GM23338 (cell line): ENCODE data around the gene MEF2D. TPM values are rescaled to one million over a fixed set of nuclear protein-coding genes. Genes with fewer than 3 reads are reported as not detected.

Experiments used
- ATAC-seq: fragments of 200-7000 bp; cut with Tn5 transposase; 3 replicates; pipeline ENCODE4 v1.9.1; 2020
- DNase-seq: peaks from one replicate; pipeline ENCODE4 v3.0.0-alpha.2; 2015; ENCODE audit warnings: low spot score
- H2AFZ ChIP-seq: fragments of 200-600 bp; sonication (generic); 2 replicates; pipeline ENCODE4 v1.8.0; 2016; ENCODE audit warnings: antibody characterized with exemption, mild to moderate bottlenecking, moderate library complexity
- H3F3A ChIP-seq: fragments of 200-600 bp; sonication (generic); replicated peaks from 2 replicates; pipeline ENCODE4 v1.8.0; 2017; ENCODE audit warnings: antibody characterized with exemption, mixed run types, low read depth
- H3K27ac ChIP-seq: fragments of 200-600 bp; sonication (generic); 2 replicates; pipeline ENCODE4 v1.6.1; 2016; ENCODE audit warnings: low read depth
- H3K27me3 ChIP-seq: fragments of 200-600 bp; sonication (generic); 2 replicates; pipeline ENCODE4 v1.8.0; 2016; ENCODE audit warnings: mild to moderate bottlenecking, mixed run types, moderate library complexity; ENCODE audit not compliant: insufficient read depth
- H3K36me3 ChIP-seq: fragments of 200-600 bp; sonication (generic); 2 replicates; pipeline ENCODE4 v1.8.0; 2016; ENCODE audit warnings: mild to moderate bottlenecking; ENCODE audit not compliant: insufficient read depth
- H3K4me1 ChIP-seq: fragments of 200-600 bp; sonication (generic); 2 replicates; pipeline ENCODE4 v1.8.0; 2016; ENCODE audit warnings: mild to moderate bottlenecking, moderate library complexity; ENCODE audit not compliant: insufficient read depth
- H3K4me2 ChIP-seq: fragments of 200-600 bp; sonication (generic); 2 replicates; pipeline ENCODE4 v1.7.1; 2017; ENCODE audit warnings: mixed run types
- H3K4me3 ChIP-seq: fragments of 200-600 bp; sonication (generic); 2 replicates; pipeline ENCODE4 v1.6.1; 2016; ENCODE audit warnings: mixed run types
- H3K79me2 ChIP-seq: fragments of 200-600 bp; sonication (generic); replicated peaks from 2 replicates; pipeline ENCODE4 v1.8.0; 2017; ENCODE audit warnings: mild to moderate bottlenecking; ENCODE audit not compliant: insufficient read depth
- H3K9me2 ChIP-seq: fragments of 200-600 bp; sonication (generic); 2 replicates; pipeline ENCODE4 v1.8.0; 2017; ENCODE audit not compliant: insufficient read depth
- H4K20me1 ChIP-seq: fragments of 200-600 bp; sonication (generic); replicated peaks from 2 replicates; pipeline ENCODE4 v1.8.0; 2017; ENCODE audit warnings: mild to moderate bottlenecking; ENCODE audit not compliant: insufficient read depth
- H3K27ac Mint-ChIP-seq: 2 replicates; pipeline ENCODE4 v1.8.0; 2020; ENCODE audit warnings: inconsistent platforms, mild to moderate bottlenecking, moderate library complexity, mixed read lengths
- H3K27me3 Mint-ChIP-seq: 3 replicates; pipeline ENCODE4 v1.8.0; 2022; ENCODE audit warnings: low read depth, mild to moderate bottlenecking, moderate library complexity, mixed read lengths, inconsistent platforms; ENCODE audit not compliant: insufficient read depth, poor library complexity
- H3K36me3 Mint-ChIP-seq: 3 replicates; pipeline ENCODE4 v1.8.0; 2021; ENCODE audit warnings: low read depth, mild to moderate bottlenecking, inconsistent platforms, moderate library complexity, mixed read lengths
- H3K4me1 Mint-ChIP-seq: 3 replicates; pipeline ENCODE4 v1.8.0; 2020; ENCODE audit warnings: mild to moderate bottlenecking, inconsistent platforms, mixed read lengths
- H3K4me3 Mint-ChIP-seq: 3 replicates; pipeline ENCODE4 v1.8.0; 2021; ENCODE audit warnings: moderate library complexity, mild to moderate bottlenecking, inconsistent platforms, mixed read lengths
- H3K9me3 Mint-ChIP-seq: 3 replicates; pipeline ENCODE4 v1.8.0; 2020; ENCODE audit warnings: moderate library complexity, mild to moderate bottlenecking, inconsistent platforms, mixed read lengths
- CTCF ChIP-seq, 2 experiments: fragments of 200-600 bp in 1 of 2; sonication (generic) in 1 of 2; conservative IDR thresholded peaks; 2 replicates each; pipeline versions ENCODE4 v1.5.1 to v1.6.1; 2016 to 2017; ENCODE audit warnings: antibody characterized with exemption in 2 of 2, low read depth in 2 of 2, mild to moderate bottlenecking in 2 of 2, moderate library complexity in 1 of 2
- EZH2phosphoT487 ChIP-seq: fragments of 200-600 bp; sonication (generic); IDR thresholded peaks from one replicate; pipeline ENCODE4 v1.8.1; 2018; ENCODE audit warnings: antibody characterized with exemption; ENCODE audit not compliant: unreplicated experiment
- JUNB ChIP-seq: IDR thresholded peaks from one replicate; pipeline ENCODE4 v1.6.1; 2016; ENCODE audit warnings: antibody characterized with exemption; ENCODE audit not compliant: unreplicated experiment
- NANOG ChIP-seq: IDR thresholded peaks from 2 replicates; pipeline ENCODE4 v1.6.1; 2016; ENCODE audit warnings: antibody characterized with exemption, borderline replicate concordance
- STAT1 ChIP-seq: IDR thresholded peaks from one replicate; pipeline ENCODE4 v1.6.1; 2016; ENCODE audit warnings: antibody characterized with exemption; ENCODE audit not compliant: unreplicated experiment
- polyA plus RNA-seq: library from polyadenylated mRNA; unstranded; fragments of >200 nt; fragmentation: Nextera tagmentation; extraction: Ambion mirVana; gene quantifications from 2 replicates; pipeline ENCODE4 v1.2.1, GENCODE V29; 2016
- total RNA-seq: library from RNA; depleted of rRNA; stranded (reverse); fragments of >200 nt; shearing (Covaris generic); gene quantifications from 2 replicates; pipeline ENCODE4 v1.2.3, GENCODE V29; 2014

MEF2D gene
- total and polyA plus RNA-seq, 2 experiments from 2014 or later: 10.6 to 15.5 TPM

DNA sequence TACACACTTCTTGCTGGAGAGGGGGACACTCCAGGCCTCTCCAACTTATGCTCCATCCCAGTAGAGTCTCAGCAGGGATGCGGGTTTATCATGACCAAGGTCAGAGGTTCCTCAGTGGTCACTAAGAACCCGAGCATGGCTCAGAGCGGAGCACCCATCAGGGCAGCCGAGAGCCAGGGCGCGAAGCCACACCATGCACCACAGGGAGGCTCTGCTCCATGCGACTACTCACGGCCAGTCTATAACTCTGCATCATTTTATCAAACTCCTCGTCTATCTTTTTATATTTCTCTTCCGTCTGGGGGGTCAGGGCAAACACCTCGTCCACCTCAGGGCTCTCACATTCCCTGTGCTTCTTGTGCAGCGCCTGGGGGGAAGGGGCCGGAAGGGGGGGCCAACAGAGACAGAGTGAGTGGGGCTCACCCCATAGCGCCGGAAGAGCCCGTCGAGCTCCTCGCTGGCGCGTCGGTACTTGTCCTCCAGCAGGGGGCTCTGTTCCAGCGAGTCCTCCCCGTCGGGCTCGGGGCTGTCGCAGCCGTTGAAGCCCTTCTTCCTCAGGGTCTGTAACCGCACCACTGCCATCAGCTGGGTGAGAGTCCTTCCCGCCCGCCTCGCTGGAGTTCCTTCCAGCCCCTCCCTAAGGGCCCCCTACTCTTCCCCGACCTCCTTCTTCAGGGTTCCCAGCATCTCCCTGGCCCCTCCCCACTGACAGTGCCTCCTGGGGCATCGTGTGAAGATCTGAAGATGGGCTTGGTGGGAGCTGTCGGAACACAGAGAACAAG lies 20.0 kb downstream of the MEF2D start (continued):
- TF ChIP-seq CTCF (conservative IDR thresholded peaks at IDR 0.05; ENCODE audit: low read depth in 2 of 2) (peak; percentile 70 to 88), STAT1 (no peak), NANOG (no peak)

DNA sequence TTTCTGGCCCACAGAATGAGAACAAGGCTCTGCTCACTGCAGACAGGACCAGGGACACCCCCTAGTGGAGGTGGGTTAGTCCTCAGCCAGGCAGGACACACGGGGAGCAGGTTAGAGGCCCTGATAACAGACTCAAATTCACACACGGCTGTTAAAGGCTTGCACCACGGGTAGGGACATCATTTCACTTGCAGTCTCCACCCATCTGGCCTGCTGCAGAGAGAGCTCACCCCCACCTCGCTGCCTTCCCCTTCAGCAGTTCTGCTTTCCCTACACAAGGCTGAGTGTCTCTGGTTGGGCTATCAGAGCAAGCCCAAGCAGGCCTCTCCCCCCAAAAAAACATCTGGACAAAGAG lies 20.6 kb downstream of the MEF2D start:
- H3K4me3 Mint-ChIP-seq: peak overlapping the region; percentile 13; the same call in 1 of the 3 replicates
- ATAC-seq (peak; percentile 23), DNase-seq (no peak)
- peaks cover 23% of the 10 kb centered on the region for H3K27me3 Mint-ChIP-seq
- Histone ChIP-seq H3K27me3 (no peaks in the 10 kb centered on the region), H2AFZ (no peak overlapping the region), H3K9me2 (no peaks in the 10 kb centered on the region), H3K27ac (no peak overlapping the region), H3K4me3 (no peak overlapping the region), H3K79me2 (0 out of 2 replicates have a peak, but pooled peaks cover 7% of the 10 kb centered on the region), H3K36me3 (peaks cover 6% of the 10 kb centered on the region; the same call in 1 of the 2 replicates), H3K4me1 (peaks cover 19% of the 10 kb centered on the region), H3K4me2 (0 out of 2 replicates have a peak overlapping the region, but pooled peaks have one; percentile 68), H4K20me1 (no peaks in the 10 kb centered on the region; the same call in 1 of the 2 replicates), H3F3A (peaks cover 17% of the 10 kb centered on the region; the same call in 1 of the 2 replicates)
- H3K27ac Mint-ChIP-seq: peak overlapping the region; percentile 44; the same call in 1 of the 2 replicates
- H3K9me3 Mint-ChIP-seq: no peaks in the 10 kb centered on the region
- TF ChIP-seq CTCF (conservative IDR thresholded peaks at IDR 0.05; ENCODE audit: low read depth in 2 of 2): peak; percentile 34 to 58
- TF ChIP-seq STAT1: no peak
- peaks cover 37% of the 10 kb centered on the region for H3K4me1 Mint-ChIP-seq
- peaks cover 54% of the 10 kb centered on the region for H3K36me3 Mint-ChIP-seq

GRCh38 chr1:156479093-156480015 lies 21.2 kb downstream of the MEF2D start:
- no peak for DNase-seq
- peaks cover 56% of the 10 kb centered on the region for H3K36me3 Mint-ChIP-seq
- H3K4me3 Mint-ChIP-seq: no peak overlapping the region
- no peak overlapping the region for H3K27ac Mint-ChIP-seq
- no peaks in the 10 kb centered on the region for H3K9me3 Mint-ChIP-seq
- H3K4me1 Mint-ChIP-seq: peaks cover 37% of the 10 kb centered on the region
- Histone ChIP-seq H3K4me2 (no peak overlapping the region), H3K27ac (no peak overlapping the region), H3K27me3 (no peaks in the 10 kb centered on the region), H4K20me1 (no peaks in the 10 kb centered on the region; the same call in 1 of the 2 replicates), H3K4me3 (no peak overlapping the region), H3K36me3 (peaks cover 10% of the 10 kb centered on the region; the same call in 1 of the 2 replicates), H3K9me2 (no peaks in the 10 kb centered on the region), H3K79me2 (0 out of 2 replicates have a peak, but pooled peaks cover 6% of the 10 kb centered on the region), H2AFZ (no peak overlapping the region), H3K4me1 (peaks cover 19% of the 10 kb centered on the region), H3F3A (peaks cover 17% of the 10 kb centered on the region; the same call in 1 of the 2 replicates)
- H3K27me3 Mint-ChIP-seq: peaks cover 26% of the 10 kb centered on the region
- no peak for ATAC-seq
- TF ChIP-seq EZH2phosphoT487 (no peak), JUNB (no peak)
